GM12878 (cell line): ENCODE data around the gene LNX2.

Experiments used
- BACH1 ChIP-seq: fragments of 450-650 bp; IDR thresholded peaks from 2 replicates; pipeline ENCODE4 v1.6.1; 2017; ENCODE audit warnings: mild to moderate bottlenecking, borderline replicate concordance
- BHLHE40 ChIP-seq, 2 experiments: fragments of 450-650 bp in 1 of 2; IDR thresholded peaks; 2 replicates each; pipeline ENCODE4 v1.6.1; 2011 to 2017; ENCODE audit warnings: low read depth in 2 of 2, borderline replicate concordance in 1 of 2, improper control_type of control experiment in 1 of 2, low read length in 1 of 2, mild to moderate bottlenecking in 1 of 2
- BRCA1 ChIP-seq: IDR thresholded peaks from 2 replicates; pipeline ENCODE4 v1.6.1; 2011; ENCODE audit warnings: low read depth, low read length, improper control_type of control experiment
- CHD1 ChIP-seq: IDR thresholded peaks from 2 replicates; pipeline ENCODE4 v1.6.1; 2012; ENCODE audit warnings: low read depth, low read length, improper control_type of control experiment
- CTCF ChIP-seq, 3 experiments: IDR thresholded peaks in 2 of 3; conservative IDR thresholded peaks in 1 of 3; 2 replicates each; pipeline ENCODE4 v1.5.1; 2011; ENCODE audit warnings: low read depth in 3 of 3, low read length in 3 of 3, mild to moderate bottlenecking in 3 of 3, control low read depth in 2 of 3, moderate library complexity in 2 of 3, inconsistent platforms in 1 of 3, mixed read lengths in 1 of 3; ENCODE audit not compliant: control insufficient read depth in 2 of 3, insufficient read depth in 1 of 3; ENCODE audit errors: extremely low read depth in 1 of 3
- GABPA ChIP-seq: IDR thresholded peaks from 2 replicates; pipeline ENCODE4 v1.6.1; 2014; ENCODE audit warnings: antibody characterized with exemption, low read depth, mild to moderate bottlenecking, inconsistent platforms
- KDM1A ChIP-seq: fragments of 200-600 bp; sonication (generic); IDR thresholded peaks from 2 replicates; pipeline ENCODE4 v1.6.1; 2016; ENCODE audit warnings: borderline replicate concordance
- MLLT1 ChIP-seq: fragments of 450-650 bp; IDR thresholded peaks from 2 replicates; pipeline ENCODE4 v1.6.1; 2016; ENCODE audit warnings: mild to moderate bottlenecking
- NR2C2 ChIP-seq: IDR thresholded peaks from 2 replicates; pipeline ENCODE4 v1.6.1; 2011; ENCODE audit warnings: borderline replicate concordance, low read depth; ENCODE audit not compliant: control insufficient read depth, insufficient read length
- POLR2A ChIP-seq: IDR thresholded peaks from 2 replicates; pipeline ENCODE4 v1.6.1; 2011; ENCODE audit warnings: low read depth, mild to moderate bottlenecking, low read length
- POLR2AphosphoS5 ChIP-seq: IDR thresholded peaks from 2 replicates; pipeline ENCODE4 v1.6.1; 2011; ENCODE audit warnings: mild to moderate bottlenecking, low read length, inconsistent platforms
- RBBP5 ChIP-seq: fragments of 200-600 bp; sonication (generic); conservative IDR thresholded peaks from 2 replicates; pipeline ENCODE4 v1.6.1; 2016
- TAF1 ChIP-seq: IDR thresholded peaks from 2 replicates; pipeline ENCODE4 v1.6.1; 2011; ENCODE audit warnings: mild to moderate bottlenecking, low read depth, low read length, borderline replicate concordance

- TF ChIP-seq GABPA (no peak), BHLHE40 (IDR thresholded peaks at IDR 0.05; ENCODE audit: borderline replicate concordance in 1 of 2, low read depth in 2 of 2, low read length in 1 of 2) (no peak), CTCF (IDR thresholded peaks at IDR 0.05 in 2 of 3, conservative IDR thresholded peaks at IDR 0.05 in 1 of 3; ENCODE audit: control insufficient read depth in 2 of 3, extremely low read depth in 1 of 3, insufficient read depth in 1 of 3, low read depth in 3 of 3, low read length in 3 of 3) (no peak), NR2C2 (no peak), RBBP5 (no peak), KDM1A (no peak), MLLT1 (no peak), TAF1 (no peak), POLR2A (no peak), BACH1 (no peak), BRCA1 (no peak), POLR2AphosphoS5 (no peak), CHD1 (no peak)
Measured at GRCh38 chr13:27661017-27661416, 40.7 kb upstream of the LNX2 start.
